ENCODE measurements around the gene CXorf58. TPM values are rescaled to one million over a fixed set of nuclear protein-coding genes. Genes with fewer than 3 reads are reported as not detected.

The CXorf58 gene
- total and polyA plus RNA-seq, 2 of the 13 experiments (the other 11 are each of a cell fraction or from before 2014, with no cell fraction given) = not detected

- CTCF ChIA-PET (ENCODE audit: low intra/inter-chr PET ratio, low total read pairs) = no interaction called here
- POLR2A ChIA-PET = no interaction called here
- no peaks in the 10 kb centered on the region for H3K9me3 ChIP-seq (ENCODE audit: low read length)
- no peaks in the 10 kb centered on the region for H4K20me1 ChIP-seq (ENCODE audit: insufficient read depth, low read length)
- DNase-seq (ENCODE audit: low spot score) (no peak), FAIRE-seq (no peak), ATAC-seq (no peak)
- no peak overlapping the region for H3K27ac ChIP-seq (ENCODE audit: extremely low read length, insufficient read depth, low read length)
- no peaks in the 10 kb centered on the region for H3K79me2 ChIP-seq (ENCODE audit: insufficient read depth, low read length)
- no peak overlapping the region for H2AFZ ChIP-seq (ENCODE audit: low read length)
- 0% methylated on average over 1 of the region's 1 CpG for whole genome bisulfite sequencing (ENCODE audit: low lambda C conversion rate)
- BruUV-seq (replicated peaks) = no TSS peak
- in situ Hi-C loops (cut with HindIII; ENCODE audit: extremely low pct_ligation_motif_present, low pct_unique_long_range_greater_than_20kb) (no loop called here), intact Hi-C loops (cut with micrococcal nuclease; ENCODE audit: unreplicated experiment) (no loop called here)
- no peaks in the 10 kb centered on the region for H3K36me3 ChIP-seq (replicated peaks in 1 of 2; ENCODE audit: control insufficient read depth in 1 of 2, insufficient read depth in 2 of 2, low read length in 2 of 2)
- H3K4me1 ChIP-seq (ENCODE audit: insufficient read depth, low read length) = no peaks in the 10 kb centered on the region
- H3K9ac ChIP-seq (ENCODE audit: insufficient read depth, low read depth, low read length) = no peak overlapping the region
- no peak overlapping the region for H3K4me2 ChIP-seq (ENCODE audit: low read depth, low read length)
- no peak overlapping the region for H3K4me3 ChIP-seq (replicated peaks in 1 of 3; ENCODE audit: insufficient read depth in 1 of 3, low read depth in 2 of 3, low read length in 3 of 3)
- no peaks in the 10 kb centered on the region for H3K27me3 ChIP-seq (ENCODE audit: control insufficient read depth in 1 of 2, insufficient read depth in 2 of 2, low read length in 2 of 2)
- TF ChIP-seq SIN3B (IDR thresholded peaks at IDR 0.05; ENCODE audit: low read length) = no peak
- TF ChIP-seq KAT8 (CRISPR knock-in tag; IDR thresholded peaks at IDR 0.05) = no peak
- TF ChIP-seq ZNF543 (CRISPR knock-in tag; IDR thresholded peaks at IDR 0.05) = no peak
- TF ChIP-seq LRRFIP1 (CRISPR knock-in tag; conservative IDR thresholded peaks at IDR 0.05) = no peak
- no peak for TF ChIP-seq NCOR1 (IDR thresholded peaks at IDR 0.05; ENCODE audit: borderline replicate concordance, low read length)
- TF ChIP-seq KAT2B (IDR thresholded peaks at IDR 0.05; ENCODE audit: borderline replicate concordance, low read depth, low read length) = no peak
- no peak for TF ChIP-seq NFE2 (CRISPR knock-in tag; IDR thresholded peaks at IDR 0.05)
- no peak for TF ChIP-seq ZMYM2 (CRISPR knock-in tag; IDR thresholded peaks at IDR 0.05)
- no peak for TF ChIP-seq ZSCAN22 (CRISPR knock-in tag; IDR thresholded peaks at IDR 0.05)
- TF ChIP-seq BCL3 (CRISPR knock-in tag; IDR thresholded peaks at IDR 0.05) = no peak
- no peak for TF ChIP-seq CAMTA2 (CRISPR knock-in tag; IDR thresholded peaks at IDR 0.05; ENCODE audit: borderline replicate concordance)
- no peak for TF ChIP-seq SETDB1 (CRISPR knock-in tag; IDR thresholded peaks at IDR 0.05; ENCODE audit: borderline replicate concordance)
- no peak for TF ChIP-seq POLR2AphosphoS2 (IDR thresholded peaks at IDR 0.05; ENCODE audit: low read depth, low read length)
- TF ChIP-seq ZMAT3 (CRISPR knock-in tag; conservative IDR thresholded peaks at IDR 0.05) = no peak
- TF ChIP-seq ZBED4 (CRISPR knock-in tag; IDR thresholded peaks at IDR 0.05; ENCODE audit: borderline replicate concordance) = no peak
- TF ChIP-seq IKZF5 (CRISPR knock-in tag; IDR thresholded peaks at IDR 0.05) = no peak
- TF ChIP-seq ZFY (CRISPR knock-in tag; IDR thresholded peaks at IDR 0.05) = no peak
These were observed 31.4 kb downstream of the CXorf58 start for GRCh38 chrX:23939203-23939602.
